ENCODE data around the gene HTT. TPM values are rescaled to one million over a fixed set of nuclear protein-coding genes. Genes with fewer than 3 reads are reported as not detected.
A peak's percentile ranks its signal among the peaks of the same experiment; 100 is the strongest.

HTT gene
- total and polyA plus RNA-seq, 12 donors: 16.1 to 77.1 (median 47.1) TPM

DNA sequence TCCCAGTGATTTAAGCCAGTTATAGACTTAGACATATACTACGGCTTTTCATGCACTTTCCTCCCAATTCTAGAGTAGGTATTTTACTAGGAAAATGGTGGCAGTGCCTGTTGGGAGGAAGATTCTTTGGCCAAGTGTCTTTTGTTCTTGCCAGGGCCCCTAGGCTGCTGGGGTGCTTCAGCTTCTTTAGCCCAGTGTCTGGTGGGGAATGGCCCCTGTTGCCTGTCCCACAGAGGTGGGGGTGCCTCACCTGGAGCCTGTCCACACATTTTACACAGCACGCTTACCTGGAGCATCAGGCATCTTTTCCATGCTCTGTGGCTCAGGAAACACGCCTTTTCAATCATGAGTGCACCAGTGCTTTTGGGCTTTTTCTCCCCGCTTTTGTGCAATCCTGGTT, 141.3 kb downstream of the HTT start:
- WGBS, 4 donors: 92 to 99% (median 98%) methylated on average over 4 of the region's 4 CpGs
- intact Hi-C loops (cut with DNase I): no loop called here
- H3K27me3 ChIP-seq: no peaks in the 10 kb centered on the region
- H3K27ac ChIP-seq: no peak overlapping the region
- peaks cover 0 to 81% of the 10 kb centered on the region in 2 donors for H3K36me3 ChIP-seq (replicated peaks in 1 of 2)
- DNase-seq: peak in 1 of 7 donors; percentile 7
- no peaks in the 10 kb centered on the region for H3K9me3 ChIP-seq (replicated peaks in 1 of 3)
- H3K4me1 ChIP-seq (replicated peaks in 1 of 2): no peaks in the 10 kb centered on the region
- H3K4me3 ChIP-seq: no peak overlapping the region
- no peak for TF ChIP-seq CTCF (IDR thresholded peaks at IDR 0.05)
- no peak for TF ChIP-seq POLR2A (IDR thresholded peaks at IDR 0.05)

- intact Hi-C loops (cut with DNase I): no loop called here
- Histone ChIP-seq H3K4me1 (replicated peaks in 1 of 2) (no peaks in the 10 kb centered on the region), H3K27me3 (no peaks in the 10 kb centered on the region), H3K27ac (no peak overlapping the region), H3K36me3 (replicated peaks in 1 of 2) (peaks cover 0 to 87% of the 10 kb centered on the region in 2 donors), H3K9me3 (replicated peaks in 1 of 3) (no peaks in the 10 kb centered on the region), H3K4me3 (no peak overlapping the region)
- 76 to 98% (median 88%) methylated on average over 2 of the region's 2 CpGs for WGBS, 4 donors
- TF ChIP-seq POLR2A (IDR thresholded peaks at IDR 0.05) (no peak), CTCF (IDR thresholded peaks at IDR 0.05) (no peak)
- no peak for DNase-seq
Observed at GRCh38 chr4:3217266-3217665, 142.8 kb downstream of the HTT start.

- TF ChIP-seq POLR2A (IDR thresholded peaks at IDR 0.05) (no peak), CTCF (IDR thresholded peaks at IDR 0.05) (no peak)
- no peak overlapping the region for H3K4me3 ChIP-seq
- WGBS, 4 donors: 95 to 98% (median 96%) methylated on average over 10 to 16 of the region's 16 CpGs
- intact Hi-C loops (cut with DNase I): no loop called here
- no peak overlapping the region for H3K27ac ChIP-seq
- H3K4me1 ChIP-seq (replicated peaks in 1 of 2): no peaks in the 10 kb centered on the region
- H3K27me3 ChIP-seq: no peaks in the 10 kb centered on the region
- peaks cover 0 to 87% of the 10 kb centered on the region in 2 donors for H3K36me3 ChIP-seq (replicated peaks in 1 of 2)
- DNase-seq: no peak
- no peaks in the 10 kb centered on the region for H3K9me3 ChIP-seq (replicated peaks in 1 of 3)
Observed at GRCh38 chr4:3217771-3218170, 143.3 kb downstream of the HTT start.

- peaks cover 0 to 87% of the 10 kb centered on the region in 2 donors for H3K36me3 ChIP-seq (replicated peaks in 1 of 2)
- WGBS, 4 donors: 83 to 93% (median 87%) methylated on average over 17 to 20 of the region's 20 CpGs
- DNase-seq: no peak
Observed at GRCh38 chr4:3218824-3219760, 144.6 kb downstream of the HTT start.

More at GRCh38 chr4:3218824-3219760, 144.6 kb downstream of the HTT start:
- Histone ChIP-seq H3K27ac (no peak overlapping the region), H3K4me3 (no peak overlapping the region), H3K27me3 (no peaks in the 10 kb centered on the region), H3K9me3 (replicated peaks in 1 of 3) (no peaks in the 10 kb centered on the region), H3K4me1 (replicated peaks in 1 of 2) (no peaks in the 10 kb centered on the region)
- TF ChIP-seq POLR2A (IDR thresholded peaks at IDR 0.05) (no peak), CTCF (IDR thresholded peaks at IDR 0.05) (no peak)
- intact Hi-C loops (cut with DNase I): no loop called here

All from adrenal gland (tissue), 12 donors.